ENCODE data around the gene DDX31. TPM values are rescaled to one million over a fixed set of nuclear protein-coding genes. Genes with fewer than 3 reads are reported as not detected.

Gene DDX31
- total and polyA plus RNA-seq, 7 donors: 5.5 to 12.4 (median 8.6) TPM

- no peak for TF ChIP-seq CTCF (IDR thresholded peaks at IDR 0.05)
- no peaks in the 10 kb centered on the region for H3K4me1 ChIP-seq
- 76 to 79% (median 79%) methylated on average over 8 of the region's 8 CpGs for WGBS, 3 donors
- no peaks in the 10 kb centered on the region for H3K9me3 ChIP-seq
- H3K4me3 ChIP-seq: no peak overlapping the region
- H3K27me3 ChIP-seq (ENCODE audit: insufficient read depth in 3 of 3, low read length in 2 of 3): peaks cover 0 to 20% (median 2%) of the 10 kb centered on the region in 3 donors
- H3K36me3 ChIP-seq (ENCODE audit: insufficient read depth in 1 of 2, low read depth in 1 of 2): no peaks in the 10 kb centered on the region
- intact Hi-C loops (cut with DNase I): no loop called here
- ATAC-seq: no peak
- no peak for DNase-seq
- H3K27ac ChIP-seq: no peak overlapping the region
These were observed 38.5 kb upstream of the DDX31 start for GRCh38 chr9:132708239-132708638.

GRCh38 chr9:132703336-132703735 is 33.6 kb upstream of the DDX31 start:
- ATAC-seq (no peak), DNase-seq (no peak)
- intact Hi-C loops (cut with DNase I): no loop called here
- Histone ChIP-seq H3K9me3 (peaks cover 2% of the 10 kb centered on the region), H3K27me3 (ENCODE audit: insufficient read depth in 3 of 3, low read length in 2 of 3) (peaks cover 0 to 15% (median 0%) of the 10 kb centered on the region in 3 donors), H3K27ac (no peak overlapping the region), H3K4me1 (no peaks in the 10 kb centered on the region), H3K36me3 (ENCODE audit: insufficient read depth in 1 of 2, low read depth in 1 of 2) (no peaks in the 10 kb centered on the region), H3K4me3 (no peak overlapping the region)
- no peak for TF ChIP-seq CTCF (IDR thresholded peaks at IDR 0.05)
- WGBS, 3 donors: 46 to 62% (median 55%) methylated on average over 2 of the region's 2 CpGs

GRCh38 chr9:132702254-132702653 is 32.5 kb upstream of the DDX31 start:
- WGBS, 3 donors: 0 to 35% (median 2%) methylated on average over 1 of the region's 1 CpG
- Histone ChIP-seq H3K9me3 (peaks cover 13% of the 10 kb centered on the region), H3K4me3 (no peak overlapping the region), H3K4me1 (no peaks in the 10 kb centered on the region), H3K27ac (no peak overlapping the region), H3K27me3 (ENCODE audit: insufficient read depth in 3 of 3, low read length in 2 of 3) (peaks cover 0 to 15% (median 0%) of the 10 kb centered on the region in 3 donors), H3K36me3 (ENCODE audit: insufficient read depth in 1 of 2, low read depth in 1 of 2) (no peaks in the 10 kb centered on the region)
- intact Hi-C loops (cut with DNase I): no loop called here
- ATAC-seq: no peak
- no peak for TF ChIP-seq CTCF (IDR thresholded peaks at IDR 0.05)
- no peak for DNase-seq

- Histone ChIP-seq H3K9me3 (peaks cover 22% of the 10 kb centered on the region), H3K36me3 (ENCODE audit: insufficient read depth in 1 of 2, low read depth in 1 of 2) (no peaks in the 10 kb centered on the region), H3K4me1 (no peaks in the 10 kb centered on the region), H3K27me3 (ENCODE audit: insufficient read depth in 3 of 3, low read length in 2 of 3) (peaks cover 0 to 6% (median 0%) of the 10 kb centered on the region in 3 donors), H3K4me3 (no peak overlapping the region), H3K27ac (no peak overlapping the region)
- no peak for DNase-seq
- TF ChIP-seq CTCF (IDR thresholded peaks at IDR 0.05): no peak
- intact Hi-C loops (cut with DNase I): no loop called here
- no peak for ATAC-seq
- 5 to 11% (median 5%) methylated on average over 1 of the region's 1 CpG for WGBS, 3 donors
These were observed 30.2 kb upstream of the DDX31 start for GRCh38 chr9:132699956-132700355.

- Histone ChIP-seq H3K36me3 (ENCODE audit: insufficient read depth in 1 of 2, low read depth in 1 of 2) (no peaks in the 10 kb centered on the region), H3K27ac (no peak overlapping the region), H3K27me3 (ENCODE audit: insufficient read depth in 3 of 3, low read length in 2 of 3) (peaks cover 0 to 6% (median 0%) of the 10 kb centered on the region in 3 donors), H3K9me3 (peaks cover 22% of the 10 kb centered on the region), H3K4me3 (no peak overlapping the region), H3K4me1 (no peaks in the 10 kb centered on the region)
- no peak for TF ChIP-seq CTCF (IDR thresholded peaks at IDR 0.05)
- no peak for DNase-seq
- intact Hi-C loops (cut with DNase I): no loop called here
- ATAC-seq: no peak
- 35 to 39% (median 38%) methylated on average over 4 of the region's 4 CpGs for WGBS, 3 donors
These were observed 29.2 kb upstream of the DDX31 start for GRCh38 chr9:132698989-132699388.
